Erythroblast (primary cell): Measurements from ENCODE around the gene ZNF747.

Experiments used
- GATA1 ChIP-seq: IDR thresholded peaks from 2 replicates; pipeline ENCODE4 v1.6.1; 2011; ENCODE audit warnings: low read depth, mild to moderate bottlenecking, control low read depth, low read length, moderate library complexity
- POLR2A ChIP-seq: IDR thresholded peaks from 2 replicates; pipeline ENCODE4 v1.6.1; 2011; ENCODE audit warnings: mild to moderate bottlenecking, low read length

DNA sequence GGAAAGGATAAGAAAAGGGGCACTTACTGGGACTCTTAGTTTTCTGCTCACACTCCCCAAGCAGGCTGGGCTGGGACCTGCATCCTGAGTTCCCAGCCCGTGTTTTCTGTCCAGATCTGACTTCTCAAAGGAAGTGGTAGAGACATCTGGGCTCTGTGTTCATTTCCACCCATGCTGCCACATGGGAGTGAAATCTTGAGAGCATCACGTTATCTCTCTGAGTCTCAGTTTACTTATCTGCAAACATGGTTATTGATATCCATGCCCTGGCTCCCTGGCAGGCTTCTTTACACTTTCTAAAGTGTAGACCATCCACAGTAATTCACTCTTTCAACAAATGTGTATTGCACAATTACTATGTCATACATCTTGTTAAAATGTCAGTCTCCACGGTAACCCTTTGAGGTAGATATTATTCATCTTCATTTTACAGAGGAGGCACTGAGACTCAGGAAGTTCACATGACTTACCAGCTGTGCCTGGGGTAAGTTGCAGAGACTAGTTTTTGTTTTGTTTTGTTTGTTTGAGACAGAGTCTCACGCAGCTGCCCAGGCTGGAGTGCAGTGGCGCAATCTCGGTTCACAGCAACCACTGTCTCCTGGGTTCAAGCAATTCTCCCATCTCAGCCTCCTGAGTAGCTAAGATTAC lies 33.5 kb upstream of the ZNF747 start:
- TF ChIP-seq POLR2A = no peak
- no peak for TF ChIP-seq GATA1
